Osteocyte (in vitro differentiated cells): ENCODE results near the gene EPAS1. TPM values are rescaled to one million over a fixed set of nuclear protein-coding genes. Genes with fewer than 3 reads are reported as not detected.

Source experiments
- DNase-seq: peaks from one replicate; pipeline ENCODE4 v3.0.0; 2021; ENCODE audit warnings: mixed read lengths; ENCODE audit not compliant: unreplicated experiment; ENCODE audit errors: extremely low spot score
- H3K27ac Mint-ChIP-seq: one replicate; pipeline ENCODE4 v1.8.0; 2021; ENCODE audit warnings: mild to moderate bottlenecking, mixed read lengths; ENCODE audit not compliant: unreplicated experiment
- H3K27me3 Mint-ChIP-seq: one replicate; pipeline ENCODE4 v1.8.0; 2021; ENCODE audit warnings: mixed read lengths; ENCODE audit not compliant: unreplicated experiment
- H3K36me3 Mint-ChIP-seq: one replicate; pipeline ENCODE4 v1.8.0; 2021; ENCODE audit warnings: mixed read lengths; ENCODE audit not compliant: unreplicated experiment
- H3K4me1 Mint-ChIP-seq: one replicate; pipeline ENCODE4 v1.8.0; 2021; ENCODE audit warnings: mixed read lengths; ENCODE audit not compliant: unreplicated experiment
- H3K4me3 Mint-ChIP-seq: one replicate; pipeline ENCODE4 v1.8.0; 2021; ENCODE audit warnings: mild to moderate bottlenecking, moderate library complexity, mixed read lengths; ENCODE audit not compliant: unreplicated experiment
- H3K9me3 Mint-ChIP-seq: one replicate; pipeline ENCODE4 v1.8.0; 2021; ENCODE audit warnings: mixed read lengths; ENCODE audit not compliant: unreplicated experiment
- CTCF ChIP-seq: fragments of 200-600 bp; sonication (generic); IDR thresholded peaks from 2 replicates; pipeline ENCODE4 v1.5.0; 2021; ENCODE audit warnings: antibody characterized with exemption, mild to moderate bottlenecking, moderate library complexity
- total RNA-seq: library from RNA; stranded (reverse); gene quantifications from 2 replicates; pipeline ENCODE4 v1.2.1, GENCODE V29; 2021

Gene EPAS1
- total RNA-seq, 1 donor from 2014 or later, result 14.1 TPM

GRCh38 chr2:46338674-46339073 is 41.5 kb downstream of the EPAS1 start:
- Mint-ChIP-seq H3K9me3 (no peaks in the 10 kb centered on the region), H3K4me3 (no peak overlapping the region), H3K27me3 (peaks cover 11% of the 10 kb centered on the region), H3K36me3 (no peaks in the 10 kb centered on the region), H3K4me1 (peaks cover 40% of the 10 kb centered on the region), H3K27ac (no peak overlapping the region)
- no peak for DNase-seq
- TF ChIP-seq CTCF, result no peak

GRCh38 chr2:46339200-46339599 is 42.0 kb downstream of the EPAS1 start:
- H3K27ac Mint-ChIP-seq, result no peak overlapping the region
- no peak for DNase-seq
- TF ChIP-seq CTCF, result no peak
- no peak overlapping the region for H3K4me3 Mint-ChIP-seq
- H3K4me1 Mint-ChIP-seq, result peaks cover 36% of the 10 kb centered on the region
- peaks cover 14% of the 10 kb centered on the region for H3K27me3 Mint-ChIP-seq
- H3K9me3 Mint-ChIP-seq, result no peaks in the 10 kb centered on the region
- no peaks in the 10 kb centered on the region for H3K36me3 Mint-ChIP-seq

GRCh38 chr2:46339676-46340459 is 42.7 kb downstream of the EPAS1 start:
- Mint-ChIP-seq H3K27me3 (peaks cover 14% of the 10 kb centered on the region), H3K27ac (no peak overlapping the region), H3K4me1 (peaks cover 34% of the 10 kb centered on the region), H3K4me3 (no peak overlapping the region), H3K9me3 (no peaks in the 10 kb centered on the region), H3K36me3 (no peaks in the 10 kb centered on the region)
- no peak for DNase-seq
- TF ChIP-seq CTCF, result no peak

- no peaks in the 10 kb centered on the region for H3K9me3 Mint-ChIP-seq
- peaks cover 23% of the 10 kb centered on the region for H3K4me1 Mint-ChIP-seq
- no peak for DNase-seq
- no peak overlapping the region for H3K27ac Mint-ChIP-seq
- H3K36me3 Mint-ChIP-seq, result no peaks in the 10 kb centered on the region
- H3K27me3 Mint-ChIP-seq, result peaks cover 14% of the 10 kb centered on the region
- H3K4me3 Mint-ChIP-seq, result no peak overlapping the region
- TF ChIP-seq CTCF, result no peak
These were observed 43.7 kb downstream of the EPAS1 start for GRCh38 chr2:46340740-46341420.

- DNase-seq, result no peak
- H3K4me3 Mint-ChIP-seq, result no peak overlapping the region
- no peak overlapping the region for H3K27ac Mint-ChIP-seq
- H3K36me3 Mint-ChIP-seq, result no peaks in the 10 kb centered on the region
- no peaks in the 10 kb centered on the region for H3K9me3 Mint-ChIP-seq
- peaks cover 5% of the 10 kb centered on the region for H3K4me1 Mint-ChIP-seq
- TF ChIP-seq CTCF, result no peak
- H3K27me3 Mint-ChIP-seq, result peaks cover 14% of the 10 kb centered on the region
These were observed 45.5 kb downstream of the EPAS1 start for GRCh38 chr2:46342566-46343315.
